Activated CD4-positive, alpha-beta T cell treated with anti-CD3 and anti-CD28 coated beads, Interleukin-2, amount 10 ng/mL, durations not matched to agents 7 days and 5 days (primary cell): Measurements from ENCODE around the gene CLASRP. TPM values are rescaled to one million over a fixed set of nuclear protein-coding genes. Genes with fewer than 3 reads are reported as not detected.
"Not testable (repeated sequence)": the region's sequence is repeated elsewhere in the genome, so short reads cannot be mapped to it uniquely, and the experiment has no call there.

Source experiments
- CTCF ChIA-PET: fragments of 350-600 bp; sonication (Branson Sonifier 250); formaldehyde crosslinking; loops from one replicate; lab custom pipeline; 2021; ENCODE audit warnings: antibody characterized with exemption; lab: Charles Lee
- POLR2A ChIA-PET: fragments of 350-600 bp; sonication (Branson Sonifier 250); formaldehyde crosslinking; loops from one replicate; lab custom pipeline; 2021; ENCODE audit warnings: antibody characterized with exemption; lab: Charles Lee
- DNase-seq: peaks from one replicate; pipeline ENCODE4 v3.0.0-alpha.2; 2020
- H3K27ac Mint-ChIP-seq: one replicate; pipeline ENCODE4 v1.8.0; 2021; ENCODE audit warnings: mild to moderate bottlenecking, moderate library complexity, mixed read lengths
- H3K27me3 Mint-ChIP-seq: one replicate; pipeline ENCODE4 v1.8.0; 2021; ENCODE audit warnings: mixed read lengths
- H3K36me3 Mint-ChIP-seq: one replicate; pipeline ENCODE4 v1.8.0; 2021; ENCODE audit warnings: low read depth, mixed read lengths
- H3K4me1 Mint-ChIP-seq: one replicate; pipeline ENCODE4 v1.8.0; 2021; ENCODE audit warnings: mixed read lengths
- H3K4me3 Mint-ChIP-seq: one replicate; pipeline ENCODE4 v1.8.0; 2021; ENCODE audit warnings: mild to moderate bottlenecking, moderate library complexity, mixed read lengths
- H3K9me3 Mint-ChIP-seq: one replicate; pipeline ENCODE4 v1.8.0; 2021; ENCODE audit warnings: mixed read lengths
- total RNA-seq, 2 experiments: library from RNA; stranded (reverse); gene quantifications; one replicate each; pipeline ENCODE4 v1.2.3, GENCODE V29; 2021

The CLASRP gene
- total RNA-seq, 2 experiments from 2014 or later = 101 to 109 TPM

DNA sequence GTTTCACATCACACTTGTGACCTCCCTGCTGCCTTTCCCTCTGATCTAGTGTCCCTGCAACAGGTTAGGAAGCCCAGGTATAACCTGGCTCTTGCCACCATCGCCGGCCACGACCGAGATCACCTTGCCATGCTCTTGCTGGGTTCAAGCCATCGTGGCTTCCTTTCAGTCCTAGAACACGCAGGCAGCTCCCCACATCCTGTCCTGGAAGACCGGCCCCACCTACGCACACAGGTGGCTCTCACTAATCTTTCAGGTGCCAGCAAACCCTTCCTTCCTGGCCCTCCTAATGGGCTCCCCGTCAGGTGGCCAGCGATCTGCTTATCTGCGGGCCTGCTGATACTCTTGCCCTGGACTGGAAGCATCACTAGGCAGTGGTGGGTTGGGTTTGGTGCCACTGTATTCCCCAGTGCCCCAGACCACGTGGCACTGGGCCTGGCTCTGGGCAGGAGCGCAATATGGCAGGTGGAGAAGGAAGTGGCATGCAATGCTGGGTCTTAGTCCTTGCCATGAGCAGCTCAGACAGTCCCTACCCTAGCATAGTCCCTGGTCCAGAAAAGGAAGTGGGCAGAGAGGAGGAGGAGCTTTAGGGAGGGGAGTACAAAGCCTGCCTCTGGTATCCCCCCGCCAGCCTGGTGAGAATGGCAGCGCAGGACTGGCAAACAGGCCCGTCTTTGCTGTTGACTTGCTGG lies 66.0 kb downstream of the CLASRP start:
- Mint-ChIP-seq H3K27ac (peak overlapping the region; percentile 65), H3K4me3 (peak overlapping the region; percentile 11), H3K27me3 (no peaks in the 10 kb centered on the region), H3K9me3 (no peaks in the 10 kb centered on the region), H3K36me3 (no peaks in the 10 kb centered on the region), H3K4me1 (peaks cover 46% of the 10 kb centered on the region)
- CTCF ChIA-PET = interaction anchor here (2.4 kb wide), 1 partner anchor 25 kb away, joined by 7 read pairs; the partner anchor contains the start of gene GEMIN7
- DNase-seq = no peak
- POLR2A ChIA-PET = no interaction called here

DNA sequence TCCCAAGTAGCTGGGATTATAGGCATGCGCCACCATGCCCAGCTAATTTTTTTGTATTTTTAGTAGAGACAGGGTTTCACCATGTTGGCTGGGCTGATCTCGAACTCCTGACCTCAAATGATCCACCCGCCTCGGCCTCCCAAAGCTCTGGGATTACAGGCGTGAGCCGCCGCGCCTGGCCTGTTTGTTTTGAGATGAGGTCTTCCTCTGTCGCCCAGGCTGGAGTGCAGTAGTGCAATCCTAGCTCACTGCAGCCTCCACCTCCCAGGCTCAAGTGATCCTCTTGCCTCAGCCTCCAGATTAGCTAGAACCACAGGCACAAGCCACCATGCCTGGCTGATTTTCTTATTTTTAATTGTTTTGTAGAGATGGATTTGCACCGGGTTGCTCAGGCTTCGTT lies 67.5 kb downstream of the CLASRP start:
- H3K4me3 Mint-ChIP-seq, H3K27me3 Mint-ChIP-seq, H3K27ac Mint-ChIP-seq, H3K36me3 Mint-ChIP-seq, POLR2A ChIA-PET, DNase-seq, H3K9me3 Mint-ChIP-seq: not testable (repeated sequence)
- peaks cover 42% of the 10 kb centered on the region for H3K4me1 Mint-ChIP-seq
- CTCF ChIA-PET = interaction anchor here (1.4 kb wide), 1 partner anchor 14 kb away, joined by 3 read pairs; no protein-coding TSS in a partner anchor

DNA sequence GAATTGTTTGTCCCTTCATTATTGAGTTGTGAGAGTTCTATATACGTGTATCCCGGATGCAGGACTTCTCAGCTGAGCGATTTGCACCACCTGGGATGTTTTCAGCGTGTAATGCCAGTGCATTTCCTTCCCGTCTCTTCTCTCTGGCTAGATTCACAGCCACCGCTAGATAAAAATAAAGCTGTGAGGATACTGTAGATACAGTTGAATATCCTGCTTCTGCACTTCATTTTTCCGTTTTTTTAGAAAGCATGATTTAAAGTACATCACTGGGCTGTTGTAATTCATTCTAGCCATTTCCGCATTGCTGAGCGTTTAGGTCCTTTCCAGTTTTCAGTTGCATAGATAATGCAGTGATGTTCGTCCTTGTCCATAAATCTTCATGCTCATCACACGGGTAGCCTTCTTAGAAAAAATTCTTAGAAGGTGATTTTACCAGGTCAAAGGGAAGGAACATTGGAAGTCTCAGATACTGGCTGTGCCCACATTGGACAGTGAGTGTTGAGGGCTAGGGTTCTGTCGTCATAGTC lies 68.8 kb downstream of the CLASRP start:
- Mint-ChIP-seq H3K4me1 (peaks cover 34% of the 10 kb centered on the region), H3K36me3 (no peaks in the 10 kb centered on the region), H3K27me3 (no peaks in the 10 kb centered on the region), H3K27ac (no peak overlapping the region), H3K9me3 (no peaks in the 10 kb centered on the region), H3K4me3 (no peak overlapping the region)
- POLR2A ChIA-PET = interaction anchor here (0.7 kb wide), 1 partner anchor 28 kb away, joined by 3 read pairs; no protein-coding TSS in a partner anchor
- CTCF ChIA-PET = interaction anchor here (0.8 to 1.4 kb wide), 2 partner anchors 11 to 16 kb away, joined by 3 read pairs; no protein-coding TSS in a partner anchor
- no peak for DNase-seq

DNA sequence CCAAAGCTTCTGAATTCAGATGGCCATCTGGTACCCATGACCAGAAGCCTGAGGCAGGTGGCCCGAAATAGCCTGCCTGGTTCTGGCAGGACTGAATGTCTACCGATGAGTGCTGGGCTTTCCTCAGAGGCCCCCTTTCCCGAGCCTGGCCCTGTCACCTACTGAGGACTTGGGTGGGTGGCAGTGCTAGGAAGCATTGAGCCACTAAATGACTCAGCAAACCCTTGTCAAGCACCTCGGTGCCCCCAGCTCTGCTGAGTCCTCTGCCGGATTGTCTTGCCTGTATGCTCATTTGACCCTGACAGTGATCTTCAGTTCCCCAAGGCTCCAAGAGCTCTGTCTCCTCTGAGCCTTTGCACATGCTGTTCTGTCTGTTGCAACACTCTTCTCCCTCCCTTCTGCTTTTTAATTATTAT lies 72.0 kb downstream of the CLASRP start:
- ChIA-PET CTCF (no interaction called here), POLR2A (no interaction called here)
- Mint-ChIP-seq H3K4me1 (peaks cover 16% of the 10 kb centered on the region), H3K9me3 (no peaks in the 10 kb centered on the region), H3K27me3 (no peaks in the 10 kb centered on the region), H3K36me3 (no peaks in the 10 kb centered on the region), H3K4me3 (no peak overlapping the region), H3K27ac (no peak overlapping the region)
- no peak for DNase-seq

DNA sequence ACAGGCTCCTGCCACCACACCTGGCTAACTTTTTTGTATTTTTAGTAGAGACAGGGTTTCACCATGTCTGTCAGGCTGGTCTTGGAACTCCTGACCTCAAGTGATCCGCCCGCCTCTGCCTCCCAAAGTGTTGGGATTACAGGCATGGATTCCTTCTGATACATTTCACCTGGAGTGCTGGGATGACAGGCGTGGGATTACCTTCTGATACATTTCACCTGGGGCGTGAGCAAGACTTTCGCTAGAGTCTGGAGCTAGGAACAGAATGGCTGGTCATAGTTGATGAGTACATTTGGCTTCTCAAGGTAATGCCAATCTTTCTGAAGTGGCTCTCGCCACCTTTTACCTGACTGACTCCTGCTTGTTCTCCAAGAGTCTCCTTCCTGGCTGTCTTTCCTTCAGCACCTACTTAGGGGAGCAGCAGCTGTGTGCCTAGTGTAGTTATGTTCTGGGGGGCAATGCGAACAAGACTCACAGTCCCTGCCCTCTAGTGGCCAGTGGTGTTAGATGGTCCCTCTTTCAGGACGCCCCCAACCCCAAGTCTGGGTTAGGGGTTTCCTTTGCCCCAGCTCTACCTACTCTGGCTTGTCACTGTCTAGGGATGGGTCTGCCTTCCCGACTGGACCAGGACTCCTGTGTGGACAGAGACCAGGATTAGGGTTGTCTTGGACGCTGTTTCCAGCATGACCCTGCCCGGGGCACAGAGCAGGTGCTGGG lies 73.4 kb downstream of the CLASRP start:
- Mint-ChIP-seq H3K4me1 (peaks cover 30% of the 10 kb centered on the region), H3K9me3 (no peaks in the 10 kb centered on the region), H3K4me3 (no peak overlapping the region), H3K36me3 (no peaks in the 10 kb centered on the region), H3K27ac (no peak overlapping the region), H3K27me3 (no peaks in the 10 kb centered on the region)
- ChIA-PET POLR2A (no interaction called here), CTCF (interaction anchor here (1.6 to 4.1 kb wide), 2 partner anchors 14 to 15 kb away, joined by 3 to 10 read pairs; no protein-coding TSS in a partner anchor)
- DNase-seq = no peak

DNA sequence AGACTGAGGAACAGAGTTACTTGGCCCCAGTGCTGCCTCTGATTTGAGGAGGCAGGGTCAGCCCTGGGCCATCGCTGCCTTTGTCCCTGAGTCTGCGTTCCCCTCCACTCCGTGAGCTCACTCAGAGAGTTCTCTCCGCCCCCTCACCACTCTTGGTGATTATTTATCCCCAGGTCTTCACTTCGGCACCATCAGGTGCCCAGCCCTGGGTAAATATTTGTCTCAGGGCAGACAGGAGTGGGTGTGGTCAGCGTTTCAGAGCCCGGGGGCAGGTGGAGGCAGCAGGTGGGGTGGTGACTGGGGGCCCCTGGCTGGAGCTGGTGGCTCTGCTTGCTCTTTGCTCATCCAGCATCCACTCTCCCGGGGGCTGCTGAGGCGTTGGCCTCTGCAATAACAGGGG lies 74.8 kb downstream of the CLASRP start:
- CTCF ChIA-PET = interaction anchor here (1.6 to 4.1 kb wide), 2 partner anchors 12 to 16 kb away, joined by 3 to 10 read pairs; no protein-coding TSS in a partner anchor
- H3K36me3 Mint-ChIP-seq = no peaks in the 10 kb centered on the region
- no peaks in the 10 kb centered on the region for H3K27me3 Mint-ChIP-seq
- H3K27ac Mint-ChIP-seq = no peak overlapping the region
- H3K4me3 Mint-ChIP-seq = no peak overlapping the region
- H3K4me1 Mint-ChIP-seq = peaks cover 44% of the 10 kb centered on the region
- no peak for DNase-seq
- no peaks in the 10 kb centered on the region for H3K9me3 Mint-ChIP-seq
- POLR2A ChIA-PET = no interaction called here

DNA sequence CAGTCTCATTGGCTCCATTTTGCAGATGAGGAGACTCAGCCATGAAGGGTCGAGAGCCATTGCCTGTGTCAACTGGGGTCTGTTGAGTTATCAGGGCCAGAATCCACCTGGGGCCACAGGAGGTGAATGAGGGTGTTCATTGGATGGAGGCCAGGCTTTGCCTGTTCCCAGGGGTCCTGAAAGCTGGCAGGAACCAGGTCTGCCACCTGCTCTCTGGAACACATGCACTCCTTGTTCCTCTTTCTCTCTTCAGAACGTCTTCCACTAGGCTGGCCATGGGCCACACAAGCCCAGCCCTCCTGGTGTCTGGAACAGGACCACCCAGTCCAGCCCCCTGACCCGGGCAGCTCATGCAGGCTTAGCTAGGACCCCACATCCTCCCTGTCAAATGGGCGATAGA lies 75.3 kb downstream of the CLASRP start:
- H3K4me3 Mint-ChIP-seq = no peak overlapping the region
- ChIA-PET POLR2A (no interaction called here), CTCF (interaction anchor here (1.0 to 4.1 kb wide), 2 partner anchors 11 to 12 kb away, joined by 3 to 10 read pairs; no protein-coding TSS in a partner anchor)
- no peaks in the 10 kb centered on the region for H3K9me3 Mint-ChIP-seq
- H3K27ac Mint-ChIP-seq = peak overlapping the region; percentile 41
- H3K4me1 Mint-ChIP-seq = peaks cover 45% of the 10 kb centered on the region
- H3K36me3 Mint-ChIP-seq = no peaks in the 10 kb centered on the region
- DNase-seq = no peak
- H3K27me3 Mint-ChIP-seq = no peaks in the 10 kb centered on the region

DNA sequence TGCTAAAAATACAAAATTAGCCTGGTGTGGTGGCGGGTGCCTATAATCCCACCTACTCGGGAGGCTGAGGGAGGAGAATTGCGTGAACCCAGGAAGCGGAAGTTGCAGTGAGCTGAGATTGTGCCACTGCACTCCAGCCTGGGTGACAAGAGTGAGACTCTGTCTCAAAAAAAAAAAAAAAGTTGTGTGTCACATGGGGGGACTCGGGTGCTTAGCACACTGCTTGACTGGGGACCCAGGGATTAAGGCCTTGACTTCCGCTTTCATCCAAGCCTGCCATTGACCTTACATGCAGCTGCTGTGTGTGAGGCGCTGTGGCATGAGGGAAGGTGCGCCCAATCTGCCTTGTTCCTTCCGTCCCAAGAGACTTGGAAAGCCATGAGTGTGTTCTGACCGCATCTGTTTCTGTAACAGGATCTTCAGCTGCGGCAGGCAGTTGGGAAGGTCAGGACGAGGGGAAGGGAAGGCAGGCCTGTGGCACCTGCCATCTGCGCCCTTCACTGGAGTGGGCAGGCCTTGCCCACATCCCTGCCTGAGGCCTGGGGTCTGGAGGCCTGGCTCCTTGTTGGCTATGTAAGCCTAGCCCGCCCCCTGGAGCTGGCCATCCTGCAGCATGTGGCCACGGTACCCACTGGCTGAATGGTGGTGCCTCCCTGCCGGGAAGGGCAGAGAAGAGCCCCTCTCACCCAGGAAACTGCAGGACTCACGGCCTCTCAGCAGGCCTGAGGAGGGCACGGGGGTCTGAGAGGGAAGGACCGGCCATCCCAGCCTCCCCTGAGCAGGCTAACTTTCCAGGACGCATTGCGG lies 77.2 kb downstream of the CLASRP start:
- no peaks in the 10 kb centered on the region for H3K27me3 Mint-ChIP-seq
- peaks cover 57% of the 10 kb centered on the region for H3K4me1 Mint-ChIP-seq
- H3K9me3 Mint-ChIP-seq = no peaks in the 10 kb centered on the region
- no peak for DNase-seq
- H3K4me3 Mint-ChIP-seq = peak overlapping the region; percentile 3
- peak overlapping the region; percentile 50 for H3K27ac Mint-ChIP-seq
- POLR2A ChIA-PET = no interaction called here
- no peaks in the 10 kb centered on the region for H3K36me3 Mint-ChIP-seq
- CTCF ChIA-PET = interaction anchor here (4.1 kb wide), 1 partner anchor 10 kb away, joined by 10 read pairs; no protein-coding TSS in a partner anchor

DNA sequence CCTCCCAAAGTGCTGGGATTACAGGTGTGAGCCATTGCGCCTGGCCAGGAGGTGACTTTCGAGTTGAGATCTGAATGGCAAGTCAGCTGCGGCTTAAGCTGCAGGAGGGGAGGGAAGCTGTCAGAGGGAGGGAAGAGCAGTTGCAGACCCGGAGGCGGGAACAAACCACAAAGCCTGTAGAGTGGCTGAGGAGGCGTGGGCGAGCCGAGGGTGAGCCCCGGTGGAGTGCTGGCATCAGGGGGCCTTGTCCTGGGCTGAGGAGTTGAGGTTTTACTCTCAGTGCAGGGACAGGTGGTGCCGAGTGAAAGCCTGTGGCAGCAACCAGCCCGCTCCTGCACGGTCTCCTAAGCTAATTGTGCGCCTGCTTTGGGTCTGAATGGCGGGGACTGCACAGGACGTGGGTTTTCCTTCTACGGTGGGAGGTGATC lies 78.3 kb downstream of the CLASRP start:
- Mint-ChIP-seq H3K4me3 (peak overlapping the region; percentile 23), H3K27ac (peak overlapping the region; percentile 65), H3K4me1 (peaks cover 69% of the 10 kb centered on the region), H3K27me3 (no peaks in the 10 kb centered on the region), H3K36me3 (no peaks in the 10 kb centered on the region), H3K9me3 (no peaks in the 10 kb centered on the region)
- peak; percentile 48 for DNase-seq
- ChIA-PET POLR2A (no interaction called here), CTCF (interaction anchor here (1.3 kb wide), 1 partner anchor 19 kb away, joined by 6 read pairs; no protein-coding TSS in a partner anchor)

DNA sequence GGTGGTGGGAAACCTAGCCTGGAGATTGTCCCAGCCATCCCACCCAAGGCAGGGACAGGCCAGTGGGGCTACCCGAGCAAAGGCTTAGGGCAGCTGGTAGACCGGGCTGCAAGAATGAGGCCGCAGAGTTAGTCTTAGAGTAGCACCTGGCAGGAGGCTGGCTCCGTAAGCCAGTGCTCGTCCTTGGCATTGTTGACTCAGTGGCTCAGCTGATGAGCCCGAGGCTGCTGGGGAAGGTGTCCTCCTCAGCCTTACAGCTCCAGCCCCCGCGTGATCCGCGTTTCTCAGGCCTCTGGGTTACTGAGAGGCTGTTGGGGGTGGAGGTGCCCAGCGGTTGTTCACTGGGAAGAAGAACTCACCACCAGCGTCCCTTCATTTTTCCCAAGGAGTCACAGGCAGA lies 78.8 kb downstream of the CLASRP start:
- H3K4me1 Mint-ChIP-seq = peaks cover 73% of the 10 kb centered on the region
- H3K27me3 Mint-ChIP-seq = no peaks in the 10 kb centered on the region
- H3K36me3 Mint-ChIP-seq = no peaks in the 10 kb centered on the region
- H3K4me3 Mint-ChIP-seq = no peak overlapping the region
- no peaks in the 10 kb centered on the region for H3K9me3 Mint-ChIP-seq
- no peak overlapping the region for H3K27ac Mint-ChIP-seq
- POLR2A ChIA-PET = no interaction called here
- CTCF ChIA-PET = interaction anchor here (1.1 to 1.6 kb wide), 3 partner anchors 10 to 25 kb away, joined by 3 to 6 read pairs (median 6); partner anchors contain the start of gene PPP1R37
- DNase-seq = no peak

DNA sequence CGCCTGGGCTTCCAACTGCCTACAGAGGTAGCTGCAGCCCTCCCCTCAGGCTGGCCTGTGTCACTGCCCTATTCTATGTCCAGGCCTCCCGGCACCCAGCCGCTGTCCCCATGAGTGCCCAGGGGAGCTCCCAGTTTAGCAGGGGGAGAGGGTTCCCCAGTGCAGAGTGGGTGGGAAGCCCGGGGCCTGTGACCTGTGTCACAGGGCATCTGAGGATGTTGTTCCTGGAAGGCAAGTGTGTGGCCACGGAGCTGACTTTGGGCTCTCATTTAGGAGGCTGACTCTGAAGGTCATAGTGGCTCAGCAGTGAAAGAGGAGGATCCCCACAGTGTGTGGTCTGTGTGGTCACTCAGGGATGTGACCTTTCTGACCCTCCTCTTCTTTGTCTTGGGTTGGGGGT lies 79.3 kb downstream of the CLASRP start:
- no peaks in the 10 kb centered on the region for H3K36me3 Mint-ChIP-seq
- POLR2A ChIA-PET = no interaction called here
- H3K4me3 Mint-ChIP-seq = no peak overlapping the region
- H3K4me1 Mint-ChIP-seq = peaks cover 73% of the 10 kb centered on the region
- no peaks in the 10 kb centered on the region for H3K27me3 Mint-ChIP-seq
- H3K9me3 Mint-ChIP-seq = no peaks in the 10 kb centered on the region
- no peak for DNase-seq
- peak overlapping the region; percentile 64 for H3K27ac Mint-ChIP-seq
- CTCF ChIA-PET = interaction anchor here (0.6 to 1.6 kb wide), 4 partner anchors 10 to 56 kb away, joined by 3 to 6 read pairs (median 4); partner anchors contain the start of gene PPP1R37
